MM.1S (cell line): Measurements from ENCODE around the gene ME2.

Source experiments
- DNase-seq: peaks from one replicate; pipeline ENCODE4 v3.0.0-alpha.2; 2015
- H2AFZ ChIP-seq: fragments of 300-600 bp; sonication (generic); 2 replicates; pipeline ENCODE4 v1.6.0; 2016; ENCODE audit warnings: antibody characterized with exemption, low read length
- H3F3A ChIP-seq: fragments of 300-600 bp; sonication (generic); 2 replicates; pipeline ENCODE4 v1.6.1; 2016; ENCODE audit warnings: mild to moderate bottlenecking, antibody characterized with exemption, low read length, moderate library complexity, mixed read lengths; ENCODE audit not compliant: insufficient read depth
- H3K27ac ChIP-seq: fragments of 300-600 bp; sonication (generic); 2 replicates; pipeline ENCODE4 v1.5.1; 2016; ENCODE audit warnings: mild to moderate bottlenecking, low read length
- H3K27me3 ChIP-seq: fragments of 300-600 bp; sonication (generic); replicated peaks from 2 replicates; pipeline ENCODE4 v1.6.0; 2016; ENCODE audit warnings: low read length; ENCODE audit not compliant: insufficient read depth
- H3K36me3 ChIP-seq: fragments of 300-600 bp; sonication (generic); replicated peaks from 2 replicates; pipeline ENCODE4 v1.6.1; 2016; ENCODE audit warnings: mild to moderate bottlenecking, low read length, mixed read lengths; ENCODE audit not compliant: insufficient read depth
- H3K4me1 ChIP-seq: fragments of 300-600 bp; sonication (generic); 2 replicates; pipeline ENCODE4 v1.6.1; 2016; ENCODE audit warnings: low read length, mixed read lengths
- H3K4me2 ChIP-seq: fragments of 300-600 bp; sonication (generic); 2 replicates; pipeline ENCODE4 v1.6.0; 2016; ENCODE audit warnings: low read depth, low read length
- H3K4me3 ChIP-seq: fragments of 300-600 bp; sonication (generic); 2 replicates; pipeline ENCODE4 v1.5.1; 2016; ENCODE audit warnings: low read length, mixed read lengths
- H3K79me2 ChIP-seq: fragments of 300-600 bp; sonication (generic); 2 replicates; pipeline ENCODE4 v1.6.1; 2016; ENCODE audit warnings: mixed run types, low read length, mixed read lengths
- H3K9ac ChIP-seq: fragments of 300-600 bp; sonication (generic); 2 replicates; pipeline ENCODE4 v1.6.1; 2016; ENCODE audit warnings: low read length, mixed read lengths
- H3K9me2 ChIP-seq: fragments of 300-600 bp; sonication (generic); replicated peaks from 2 replicates; pipeline ENCODE4 v1.6.1; 2016; ENCODE audit warnings: mild to moderate bottlenecking, low read length, mixed read lengths; ENCODE audit not compliant: insufficient read depth
- H3K9me3 ChIP-seq: fragments of 300-600 bp; sonication (generic); replicated peaks from 2 replicates; pipeline ENCODE4 v1.6.1; 2016; ENCODE audit warnings: mild to moderate bottlenecking, low read length, mixed read lengths; ENCODE audit not compliant: insufficient read depth
- H4K20me1 ChIP-seq: fragments of 300-600 bp; sonication (generic); 2 replicates; pipeline ENCODE4 v1.6.1; 2016; ENCODE audit warnings: mild to moderate bottlenecking, low read length, moderate library complexity, mixed read lengths; ENCODE audit not compliant: insufficient read depth
- EZH2 ChIP-seq: fragments of 300-600 bp; sonication (generic); optimal IDR thresholded peaks from 2 replicates; pipeline ENCODE3; 2017; ENCODE audit warnings: low read depth, mild to moderate bottlenecking, antibody characterized with exemption, low read length, mixed read lengths
- EZH2phosphoT487 ChIP-seq: fragments of 300-600 bp; sonication (generic); IDR thresholded peaks from 2 replicates; pipeline ENCODE4 v1.6.1; 2018; ENCODE audit warnings: antibody characterized with exemption, low read length
- TF ChIP-seq, protein P1 (sequence below): fragments of 300-600 bp; sonication (generic); IDR thresholded peaks from 2 replicates; pipeline ENCODE4 v1.5.1; 2016; ENCODE audit warnings: antibody characterized with exemption, low read length, mixed read lengths

Gene ME2

DNA sequence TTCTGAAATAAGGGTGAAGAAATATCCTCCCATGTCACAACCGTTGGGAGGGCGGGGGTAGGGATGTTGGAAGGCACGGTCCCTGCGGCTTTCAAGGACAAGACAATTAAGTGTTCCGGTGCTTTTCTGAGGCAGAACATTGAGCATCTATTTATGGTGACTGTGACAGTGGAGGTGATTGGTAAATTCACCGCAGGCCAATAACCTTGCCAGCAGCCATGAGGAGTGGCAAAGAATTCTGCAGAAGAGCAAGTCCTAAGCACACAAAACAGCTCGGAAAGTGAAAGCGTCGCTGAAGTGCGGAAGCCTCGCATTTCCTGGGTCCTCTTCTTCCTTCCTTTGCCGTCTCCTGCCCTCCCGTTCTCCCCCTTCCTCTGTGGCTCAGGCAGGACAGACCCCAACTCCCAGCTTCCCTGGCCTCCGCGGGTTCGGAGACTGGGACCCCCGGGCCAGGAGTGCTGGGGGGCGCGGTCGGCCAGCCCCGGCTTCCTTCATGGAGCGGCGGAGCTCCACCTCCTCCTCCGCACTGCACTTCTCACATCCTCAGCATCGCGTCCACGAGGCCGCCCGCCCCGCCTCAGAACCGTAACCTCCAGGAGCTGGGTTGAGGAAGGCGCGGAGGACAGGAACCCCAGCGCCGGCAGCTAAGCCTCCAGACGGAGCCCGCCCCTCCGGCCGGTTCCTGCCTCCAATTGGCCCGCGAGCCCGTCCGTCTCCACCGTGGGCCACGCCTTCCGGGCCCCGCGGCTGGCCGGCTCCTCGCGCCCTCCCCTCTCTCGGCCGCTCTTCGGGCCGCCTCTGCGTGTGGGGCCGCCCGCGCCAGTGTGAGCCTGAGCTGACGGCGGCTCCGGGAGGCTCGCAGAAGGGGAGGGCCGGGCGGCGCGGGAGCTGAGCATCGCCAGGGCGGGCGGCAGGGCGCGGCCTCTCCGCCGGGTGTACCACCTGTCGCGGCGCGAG is at the start of gene ME2:
TSS of gene ME2 (plus strand) at position 774 of the 957 bp plus-strand sequence. CDS start 16,703 bp downstream, outside the sequence.
- no peaks in the 10 kb centered on the region for H3K27me3 ChIP-seq
- no peaks in the 10 kb centered on the region for H3K9me3 ChIP-seq
- peaks cover 9% of the 10 kb centered on the region for H3K4me1 ChIP-seq
- peak within 1 kb of the TSS; percentile 96 for H2AFZ ChIP-seq
- no peaks in the 10 kb centered on the region for H3K36me3 ChIP-seq
- H3K4me3 ChIP-seq, result peak within 1 kb of the TSS; percentile 81
- peak within 1 kb of the TSS; percentile 83 for H3K27ac ChIP-seq
- DNase-seq, result peak; percentile 92
- TF ChIP-seq EZH2 (no peak), EZH2phosphoT487 (no peak)
- TF ChIP-seq, protein P1, sequence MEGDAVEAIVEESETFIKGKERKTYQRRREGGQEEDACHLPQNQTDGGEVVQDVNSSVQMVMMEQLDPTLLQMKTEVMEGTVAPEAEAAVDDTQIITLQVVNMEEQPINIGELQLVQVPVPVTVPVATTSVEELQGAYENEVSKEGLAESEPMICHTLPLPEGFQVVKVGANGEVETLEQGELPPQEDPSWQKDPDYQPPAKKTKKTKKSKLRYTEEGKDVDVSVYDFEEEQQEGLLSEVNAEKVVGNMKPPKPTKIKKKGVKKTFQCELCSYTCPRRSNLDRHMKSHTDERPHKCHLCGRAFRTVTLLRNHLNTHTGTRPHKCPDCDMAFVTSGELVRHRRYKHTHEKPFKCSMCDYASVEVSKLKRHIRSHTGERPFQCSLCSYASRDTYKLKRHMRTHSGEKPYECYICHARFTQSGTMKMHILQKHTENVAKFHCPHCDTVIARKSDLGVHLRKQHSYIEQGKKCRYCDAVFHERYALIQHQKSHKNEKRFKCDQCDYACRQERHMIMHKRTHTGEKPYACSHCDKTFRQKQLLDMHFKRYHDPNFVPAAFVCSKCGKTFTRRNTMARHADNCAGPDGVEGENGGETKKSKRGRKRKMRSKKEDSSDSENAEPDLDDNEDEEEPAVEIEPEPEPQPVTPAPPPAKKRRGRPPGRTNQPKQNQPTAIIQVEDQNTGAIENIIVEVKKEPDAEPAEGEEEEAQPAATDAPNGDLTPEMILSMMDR, result no peak
- H3K4me2 ChIP-seq, result peak within 1 kb of the TSS; percentile 77
- H3K9ac ChIP-seq, result peak within 1 kb of the TSS; percentile 83
- no peaks in the 10 kb centered on the region for H3K9me2 ChIP-seq
- peaks cover 17% of the 10 kb centered on the region for H3F3A ChIP-seq
- H3K79me2 ChIP-seq, result peaks cover 43% of the 10 kb centered on the region
- no peaks in the 10 kb centered on the region; the same call in none of the 2 replicates for H4K20me1 ChIP-seq

DNA sequence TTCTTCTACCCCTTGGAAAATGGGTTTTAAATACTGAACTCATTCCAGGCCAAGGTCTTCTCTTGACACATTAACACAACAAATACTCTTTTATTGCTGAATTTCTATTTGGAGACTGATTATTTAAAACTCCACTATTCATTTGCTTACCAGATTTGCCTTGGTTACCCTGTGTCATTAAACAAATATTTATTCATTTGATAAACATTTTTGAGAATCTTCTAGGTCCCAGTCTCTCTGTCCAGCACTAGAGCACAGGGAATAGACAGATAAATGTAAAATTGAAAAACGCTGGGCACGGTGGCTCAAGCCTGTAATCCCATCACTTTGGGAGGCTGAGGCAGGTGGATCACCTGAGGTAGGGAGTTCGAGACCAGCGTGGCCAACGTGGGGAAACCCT is 49.3 kb upstream of the ME2 start:
- Histone ChIP-seq H3K27me3 (no peaks in the 10 kb centered on the region), H3K4me3 (no peak overlapping the region), H3K4me1 (no peaks in the 10 kb centered on the region), H3K9me3 (no peaks in the 10 kb centered on the region), H3K27ac (no peak overlapping the region), H3K79me2 (no peaks in the 10 kb centered on the region), H3K9ac (no peak overlapping the region), H3K9me2 (no peaks in the 10 kb centered on the region), H2AFZ (no peak overlapping the region), H3F3A (no peaks in the 10 kb centered on the region), H4K20me1 (no peaks in the 10 kb centered on the region), H3K4me2 (no peak overlapping the region), H3K36me3 (no peaks in the 10 kb centered on the region)
- TF ChIP-seq EZH2phosphoT487, result no peak
- TF ChIP-seq, protein P1, result no peak
- TF ChIP-seq EZH2, result no peak
- DNase-seq, result no peak

- TF ChIP-seq, protein P1, result no peak
- TF ChIP-seq EZH2, result no peak
- no peak for TF ChIP-seq EZH2phosphoT487
- DNase-seq, result peak; percentile 24
- Histone ChIP-seq H3K9ac (no peak overlapping the region), H4K20me1 (no peaks in the 10 kb centered on the region), H3K27me3 (no peaks in the 10 kb centered on the region), H3K9me2 (no peaks in the 10 kb centered on the region), H3K9me3 (no peaks in the 10 kb centered on the region), H3K79me2 (no peaks in the 10 kb centered on the region), H2AFZ (no peak overlapping the region), H3K4me1 (peaks cover 3% of the 10 kb centered on the region; the same call in 1 of the 2 replicates), H3K36me3 (no peaks in the 10 kb centered on the region), H3K4me2 (no peak overlapping the region), H3K4me3 (no peak overlapping the region), H3F3A (no peaks in the 10 kb centered on the region), H3K27ac (no peak overlapping the region)
Observed at GRCh38 chr18:50830544-50830943, 48.4 kb upstream of the ME2 start.
